K562 (cell line): ENCODE results near the gene ACP4. TPM values are rescaled to one million over a fixed set of nuclear protein-coding genes. Genes with fewer than 3 reads are reported as not detected.

Experiments used
- BDP1 ChIP-seq: IDR thresholded peaks from 3 replicates; pipeline ENCODE4 v1.6.1; 2011; ENCODE audit not compliant: insufficient read length, insufficient read depth
- CBX2 ChIP-seq: fragments of 200-600 bp; sonication (generic); IDR thresholded peaks from one replicate; pipeline ENCODE4 v1.6.1; 2012; ENCODE audit warnings: mild to moderate bottlenecking, low read length, inconsistent platforms; ENCODE audit not compliant: insufficient read depth, poor library complexity, severe bottlenecking
- ETV5 ChIP-seq: sonication (generic); formaldehyde crosslinking; IDR thresholded peaks from 2 replicates; pipeline ENCODE4 v1.4.0; 2020; ENCODE audit warnings: low read depth, mild to moderate bottlenecking, missing genetic modification reagents
- HMGXB4 ChIP-seq: sonication (generic); formaldehyde crosslinking; IDR thresholded peaks from 2 replicates; pipeline ENCODE4 v1.8.1; 2023; ENCODE audit warnings: mild to moderate bottlenecking, missing genetic modification reagents
- PCBP2 ChIP-seq: fragments of 200-400 bp; formaldehyde crosslinking; IDR thresholded peaks from 2 replicates; pipeline ENCODE4 v1.6.1; 2018; ENCODE audit warnings: low read length, low read depth, mild to moderate bottlenecking, moderate library complexity; ENCODE audit not compliant: poor library complexity, severe bottlenecking
- PHB2 ChIP-seq: fragments of 450-650 bp; IDR thresholded peaks from 2 replicates; pipeline ENCODE4 v1.6.1; 2017; ENCODE audit warnings: low read depth
- RBM14 ChIP-seq: fragments of 200-400 bp; formaldehyde crosslinking; IDR thresholded peaks from 2 replicates; pipeline ENCODE4 v1.6.1; 2018; ENCODE audit warnings: low read depth, mild to moderate bottlenecking, low read length, moderate library complexity, borderline replicate concordance; ENCODE audit not compliant: insufficient read depth
- SIN3A ChIP-seq, 2 experiments: fragments of 150-350 bp in 1 of 2; IDR thresholded peaks; 2 replicates each; pipeline ENCODE4 v1.6.1; 2011 to 2016; ENCODE audit warnings: borderline replicate concordance in 2 of 2, low read depth in 2 of 2, low read length in 2 of 2, mild to moderate bottlenecking in 2 of 2, moderate library complexity in 2 of 2; ENCODE audit not compliant: control insufficient read depth in 1 of 2
- TCF3 ChIP-seq: sonication (generic); formaldehyde crosslinking; IDR thresholded peaks from 2 replicates; pipeline ENCODE4 v1.4.0; 2020; ENCODE audit warnings: mild to moderate bottlenecking, missing genetic modification reagents
- XRCC3 ChIP-seq: fragments of 450-650 bp; IDR thresholded peaks from 2 replicates; pipeline ENCODE4 v1.6.1; 2017; ENCODE audit warnings: mild to moderate bottlenecking, moderate library complexity
- ZBTB34 ChIP-seq: fragments of 250-450 bp; sonication (Bioruptor Pico); IDR thresholded peaks from 2 replicates; pipeline ENCODE4 v1.8.0; 2021; ENCODE audit warnings: mild to moderate bottlenecking, moderate library complexity
- ZFP1 ChIP-seq: fragments of 450-650 bp; formaldehyde crosslinking; IDR thresholded peaks from 2 replicates; pipeline ENCODE4 v1.4.0; 2020; ENCODE audit warnings: mild to moderate bottlenecking, mixed read lengths
- ZNF140 ChIP-seq: fragments of 250-450 bp; sonication (Bioruptor Pico); IDR thresholded peaks from 2 replicates; pipeline ENCODE4 v1.8.0; 2021; ENCODE audit warnings: moderate library complexity, mild to moderate bottlenecking, inconsistent platforms
- ZNF395 ChIP-seq: fragments of 200-800 bp; sonication (Bioruptor generic); IDR thresholded peaks from 2 replicates; pipeline ENCODE4 v1.6.1; 2017; ENCODE audit warnings: missing genetic modification characterization, missing compliant biosample characterization
- ZNF609 ChIP-seq: sonication (generic); formaldehyde crosslinking; IDR thresholded peaks from 2 replicates; pipeline ENCODE4 v1.8.1; 2023; ENCODE audit warnings: missing genetic modification reagents, mild to moderate bottlenecking, borderline replicate concordance
- polyA plus RNA-seq, 8 experiments: library from polyadenylated mRNA; depleted of rRNA in 4 of 8; stranded (reverse) in 5 of 8; unstranded in 3 of 8; fragments of >200 nt; fragmentation: Nextera tagmentation in 2 of 8; fragmentation: Illumina TruSeq in 1 of 8; extraction: Ambion mirVana in 2 of 8; extraction: Trizol in 1 of 8; gene quantifications; 2 replicates each; pipeline versions ENCODE4 v1.2.1 to v1.2.3, GENCODE V29; 2011 to 2014; ENCODE audit warnings: inconsistent platforms in 1 of 8, missing spikeins in 1 of 8
- total RNA-seq, 7 experiments: library from RNA; depleted of rRNA in 6 of 7; stranded (reverse); fragments of >200 nt in 6 of 7; fragmentation: Illumina TruSeq in 2 of 7; extraction: Trizol in 2 of 7; gene quantifications; 2 replicates each; pipeline versions ENCODE4 v1.2.1 to v1.2.3, GENCODE V29; 2011 to 2021; ENCODE audit warnings: low replicate concordance in 1 of 7

Gene ACP4
- total and polyA plus RNA-seq, 9 of the 15 experiments (the other 6 are each of a cell fraction or from before 2014, with no cell fraction given), result not detected

- no peak for TF ChIP-seq ZNF609 (CRISPR knock-in tag)
- TF ChIP-seq PCBP2, result no peak
- TF ChIP-seq HMGXB4 (CRISPR knock-in tag), result no peak
- no peak for TF ChIP-seq XRCC3
- no peak for TF ChIP-seq BDP1
- 0 out of 4 replicates have a peak, but pooled peaks of 1 of the 2 experiments have one; percentile 3 for TF ChIP-seq SIN3A (IDR thresholded peaks at IDR 0.05; ENCODE audit: borderline replicate concordance in 2 of 2, control insufficient read depth in 1 of 2, low read depth in 2 of 2, low read length in 2 of 2)
- TF ChIP-seq ZFP1, result no peak
- 0 out of 2 replicates have a peak, but pooled peaks have one; percentile 30 for TF ChIP-seq ETV5 (CRISPR knock-in tag)
- TF ChIP-seq PHB2, result no peak
- TF ChIP-seq ZNF140, result no peak
- TF ChIP-seq RBM14, result no peak
- TF ChIP-seq CBX2, result no peak
- no peak for TF ChIP-seq ZNF395 (CRISPR knock-in tag)
- TF ChIP-seq TCF3, result no peak
- TF ChIP-seq ZBTB34 (CRISPR knock-in tag), result no peak
Observed at GRCh38 chr19:50835103-50835784, 45.0 kb downstream of the ACP4 start (continued).
